Smooth muscle cell of bladder (primary cell): ENCODE results near the gene LIMCH1. TPM values are rescaled to one million over a fixed set of nuclear protein-coding genes. Genes with fewer than 3 reads are reported as not detected.

Experiments used
- total RNA-seq: library from RNA; depleted of rRNA; stranded (reverse); fragments of >200 nt; gene quantifications from 2 replicates; pipeline ENCODE4 v1.2.3, GENCODE V29; 2014

The LIMCH1 gene
- total RNA-seq: 16.5 and 42.9 TPM in 2 replicates

GRCh38 chr4:41538017-41538733, at the start of gene LIMCH1:
Gene LIMCH1 (plus strand): TSS chr4:41538157. CDS start chr4:41605996, 67,839 bp downstream.

GRCh38 chr4:41748571-41749475, 210.9 kb downstream of the LIMCH1 start, which contains the start of gene PHOX2B:
Gene PHOX2B (minus strand): TSS chr4:41748725. CDS start chr4:41748610, 115 bp downstream.

Other genes with a start within 250 kb of the LIMCH1 start
- gene PHOX2B, start 210.6 kb downstream of the LIMCH1 start, total RNA-seq: not detected in 2 replicates